GM04503 (cell line): ENCODE results near the gene ARHGAP20.

Source experiments
- DNase-seq: peaks from one replicate; pipeline ENCODE4 v3.0.0-alpha.2; 2012; ENCODE audit warnings: low read depth

ARHGAP20 gene, protein sequence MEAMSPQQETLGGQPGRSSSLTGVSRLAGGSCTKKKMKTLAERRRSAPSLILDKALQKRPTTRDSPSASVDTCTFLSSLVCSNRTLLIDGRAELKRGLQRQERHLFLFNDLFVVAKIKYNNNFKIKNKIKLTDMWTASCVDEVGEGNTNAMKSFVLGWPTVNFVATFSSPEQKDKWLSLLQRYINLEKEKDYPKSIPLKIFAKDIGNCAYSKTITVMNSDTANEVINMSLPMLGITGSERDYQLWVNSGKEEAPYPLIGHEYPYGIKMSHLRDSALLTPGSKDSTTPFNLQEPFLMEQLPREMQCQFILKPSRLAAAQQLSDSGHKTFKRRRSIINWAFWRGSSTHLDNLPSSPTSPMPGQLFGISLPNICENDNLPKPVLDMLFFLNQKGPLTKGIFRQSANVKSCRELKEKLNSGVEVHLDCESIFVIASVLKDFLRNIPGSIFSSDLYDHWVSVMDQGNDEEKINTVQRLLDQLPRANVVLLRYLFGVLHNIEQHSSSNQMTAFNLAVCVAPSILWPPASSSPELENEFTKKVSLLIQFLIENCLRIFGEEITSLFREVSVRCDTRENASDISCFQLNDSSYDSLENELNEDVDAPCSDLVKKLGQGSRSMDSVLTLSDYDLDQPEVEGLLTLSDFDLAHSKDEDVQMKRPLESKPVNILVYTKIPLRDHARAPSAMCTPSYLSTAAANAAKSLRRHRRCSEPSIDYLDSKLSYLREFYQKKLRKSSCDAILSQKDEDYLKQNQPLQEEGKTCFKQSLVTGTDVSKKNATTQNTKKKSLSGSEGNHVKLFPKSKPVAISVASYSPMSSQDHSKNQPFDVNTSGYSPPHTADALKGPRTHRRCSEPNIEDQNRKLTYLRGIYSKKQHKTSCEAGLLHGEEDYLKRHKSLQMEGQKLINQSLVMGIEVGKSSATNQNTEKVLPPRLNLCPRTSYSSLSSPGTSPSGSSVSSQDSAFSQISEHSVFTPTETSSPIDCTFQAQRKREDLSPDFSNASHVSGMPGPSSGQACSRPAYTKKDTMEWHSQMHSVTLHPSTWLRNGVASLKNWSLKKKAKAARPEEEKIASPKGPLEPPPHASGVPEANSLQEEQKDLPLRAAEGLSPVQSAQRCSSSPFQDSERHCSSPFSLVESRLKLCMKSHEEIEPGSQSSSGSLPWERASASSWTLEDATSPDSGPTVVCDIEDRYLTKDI

GRCh38 chr11:110711776-110712658 is at the start of gene ARHGAP20:
Gene ARHGAP20 (minus strand): TSS chr11:110712437. CDS start chr11:110712231, 206 bp downstream.
- no peak for DNase-seq

DNA sequence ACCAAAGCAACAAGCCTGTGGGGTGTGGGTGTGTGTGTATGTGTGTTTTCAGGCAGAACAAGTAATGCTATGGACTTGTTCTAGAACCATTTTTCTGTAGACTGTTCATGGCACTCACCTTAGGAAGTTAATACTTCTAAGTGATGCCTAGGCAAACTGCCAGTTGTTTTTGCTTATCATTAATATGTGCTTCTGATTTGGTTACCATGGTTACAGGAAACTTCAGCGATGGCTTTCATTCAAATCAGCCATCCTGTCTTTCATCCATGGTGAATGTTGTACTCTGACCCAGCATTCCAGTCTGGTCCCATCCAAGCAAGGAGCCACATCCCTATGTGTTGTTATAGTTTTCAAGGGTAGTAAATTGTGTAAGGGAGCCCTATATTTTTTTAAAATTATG is 49.8 kb upstream of the ARHGAP20 start:
- no peak for DNase-seq

DNA sequence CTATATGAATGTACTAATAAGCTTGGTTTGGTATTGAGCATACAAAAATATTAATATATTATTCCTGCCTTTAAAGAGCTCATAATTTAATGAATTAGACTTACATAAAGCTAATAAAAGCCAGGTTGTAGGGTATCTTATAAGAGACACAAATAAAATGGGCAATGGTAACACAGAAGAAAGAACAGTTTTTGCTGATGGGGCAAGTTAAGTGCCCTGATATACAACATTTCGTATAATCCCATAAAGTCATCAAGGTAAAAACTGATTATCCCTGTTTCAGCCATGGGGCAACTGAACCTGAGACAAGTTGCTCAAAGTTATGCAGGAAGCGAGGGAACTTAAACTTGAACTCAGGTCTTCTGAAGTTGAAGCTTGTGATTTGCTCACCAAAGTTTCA is 48.9 kb upstream of the ARHGAP20 start:
- no peak for DNase-seq

DNA sequence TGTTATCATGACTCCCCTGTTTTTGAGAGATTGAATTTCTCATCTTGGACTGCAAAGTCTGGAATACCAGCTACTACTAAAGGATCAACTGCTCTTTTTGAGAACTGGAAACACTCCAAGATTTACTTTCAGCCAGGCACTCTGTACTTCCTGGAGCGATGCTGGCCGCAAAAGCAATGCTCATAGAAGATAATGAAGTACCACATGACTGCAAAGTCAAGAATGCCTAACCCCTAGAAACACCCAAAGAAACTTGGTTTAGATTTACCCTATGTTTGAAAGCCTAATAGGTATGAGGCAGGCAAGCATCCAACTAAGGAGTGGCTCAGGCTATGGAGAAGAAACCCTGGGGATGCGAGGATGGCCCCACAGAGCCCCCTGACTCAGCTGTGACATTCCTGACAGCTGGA is 47.7 kb upstream of the ARHGAP20 start:
- no peak for DNase-seq

- no peak for DNase-seq
These were observed 45.9 kb upstream of the ARHGAP20 start for GRCh38 chr11:110757962-110758755.

DNA sequence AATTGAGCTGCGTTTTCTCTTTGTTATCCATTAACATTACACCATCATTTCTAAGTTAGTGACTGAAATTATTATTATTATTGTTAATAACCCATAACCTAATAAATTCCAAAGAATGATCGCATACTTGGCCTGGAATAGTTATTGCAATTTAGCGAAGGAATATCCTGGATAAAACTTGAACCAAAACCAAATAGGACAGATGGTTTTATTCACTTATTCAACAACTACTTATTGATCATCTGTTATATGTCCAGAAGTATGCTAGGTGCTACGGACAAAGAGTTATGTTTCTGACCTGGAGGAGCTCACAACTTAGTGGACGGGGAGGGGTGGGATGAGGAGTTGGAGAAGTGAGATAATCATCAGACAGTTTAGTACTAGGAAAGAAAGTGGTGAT is 44.8 kb upstream of the ARHGAP20 start:
- no peak for DNase-seq

DNA sequence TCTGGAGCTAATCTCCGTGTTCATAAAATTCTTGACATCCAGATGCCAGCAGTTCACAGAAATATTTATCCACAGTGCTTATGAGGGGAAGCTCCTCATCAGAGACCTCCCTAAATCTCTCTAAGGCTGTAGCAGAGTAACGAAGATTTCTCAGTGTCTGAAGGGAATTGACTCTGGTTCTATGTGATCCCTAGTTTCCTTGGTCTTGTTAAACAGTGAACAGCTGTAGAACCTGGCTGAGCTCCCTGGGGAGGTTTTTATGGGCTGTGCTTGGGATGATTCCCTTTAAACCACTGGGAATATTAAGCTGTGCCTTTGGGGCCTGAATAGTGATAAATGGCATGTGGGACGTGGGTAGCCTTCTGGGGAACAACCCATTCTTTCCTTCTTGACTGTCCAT is 43.7 kb upstream of the ARHGAP20 start:
- DNase-seq, result no peak

GRCh38 chr11:110752890-110753289 is 40.7 kb upstream of the ARHGAP20 start:
- no peak for DNase-seq

- DNase-seq, result no peak
These were observed 37.9 kb upstream of the ARHGAP20 start for GRCh38 chr11:110750100-110750499.

GRCh38 chr11:110747531-110747930 is 35.3 kb upstream of the ARHGAP20 start:
- DNase-seq, result no peak

- DNase-seq, result no peak
These were observed 26.4 kb upstream of the ARHGAP20 start for GRCh38 chr11:110738641-110739040.

GRCh38 chr11:110737593-110737992 is 25.4 kb upstream of the ARHGAP20 start:
- DNase-seq, result no peak

DNA sequence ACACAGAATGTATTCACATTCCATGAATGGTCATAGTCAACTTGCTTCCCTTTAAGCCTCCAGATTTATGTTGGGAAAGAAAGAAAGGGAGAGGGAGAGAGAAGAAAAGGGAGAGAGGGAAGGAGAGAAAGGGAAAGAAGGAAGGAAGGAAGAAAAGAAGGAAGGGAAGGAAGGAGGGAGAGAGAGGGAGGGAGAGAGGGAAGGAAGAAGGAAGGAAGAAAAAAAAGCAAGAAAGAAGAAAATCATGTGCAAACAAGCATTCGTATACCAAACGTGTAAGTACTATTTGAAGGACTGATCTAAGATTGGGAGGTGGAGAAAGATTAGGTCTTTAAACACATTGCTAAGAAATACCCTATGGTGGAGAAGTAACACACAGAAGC is 23.9 kb upstream of the ARHGAP20 start:
- no peak for DNase-seq

DNA sequence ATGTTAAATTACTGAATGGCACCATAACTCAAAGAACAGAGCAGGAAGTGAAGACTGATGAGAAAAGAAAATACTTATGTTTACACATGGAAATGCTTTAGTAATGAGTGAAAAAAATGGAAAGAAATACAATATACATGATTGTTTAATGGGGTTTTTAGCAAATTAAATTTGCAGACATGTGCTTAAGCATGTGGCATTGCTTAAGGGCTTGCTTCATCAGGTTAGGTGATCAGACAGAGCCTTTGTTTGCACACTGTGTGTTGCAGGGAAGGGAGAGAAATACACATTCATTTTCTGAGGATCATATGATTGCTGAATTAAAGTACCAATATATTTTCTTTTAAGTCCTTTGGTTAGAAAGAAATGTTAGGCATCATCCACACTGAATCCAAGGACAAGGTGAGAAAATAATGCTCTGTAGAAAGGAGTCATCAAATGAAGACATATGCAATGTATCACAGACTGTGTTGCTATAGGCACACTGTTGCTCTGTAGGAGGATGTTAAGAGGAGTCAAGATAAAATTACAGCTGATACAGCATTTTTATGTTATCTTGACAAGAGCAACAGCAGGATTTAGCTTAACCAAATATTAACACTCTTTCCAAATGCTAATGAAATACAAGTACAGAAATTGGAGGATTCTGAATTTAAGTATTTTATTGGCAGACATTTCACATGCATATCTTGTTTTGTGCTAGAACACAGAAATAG is 23.4 kb upstream of the ARHGAP20 start:
- DNase-seq, result no peak

- DNase-seq, result no peak
These were observed 22.6 kb upstream of the ARHGAP20 start for GRCh38 chr11:110734790-110735189.

GRCh38 chr11:110730773-110731172 is 18.5 kb upstream of the ARHGAP20 start:
- DNase-seq, result no peak

DNA sequence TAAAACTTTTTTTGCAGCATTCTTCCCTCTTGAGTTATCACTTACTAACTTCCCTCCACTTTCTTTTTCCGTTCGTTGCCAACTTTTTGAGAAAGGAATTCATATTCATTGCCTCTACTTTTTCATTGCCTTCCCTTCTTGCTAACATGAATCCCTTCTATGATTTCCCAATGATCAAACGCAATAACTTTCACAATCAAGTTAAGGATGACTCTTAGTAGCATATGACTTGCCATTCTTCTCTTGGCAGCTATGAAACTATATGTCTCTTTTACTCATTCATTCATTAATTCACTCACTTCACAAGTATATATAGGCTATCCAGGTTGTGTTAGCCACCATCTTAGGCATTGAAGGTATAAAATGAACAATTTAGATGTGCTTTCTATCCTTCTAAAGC is 16.6 kb upstream of the ARHGAP20 start:
- DNase-seq, result no peak

- no peak for DNase-seq
These were observed 16.2 kb upstream of the ARHGAP20 start for GRCh38 chr11:110728476-110728875.

- no peak for DNase-seq
These were observed 12.1 kb upstream of the ARHGAP20 start for GRCh38 chr11:110724358-110724757.
